Stimulated activated CD8-positive, alpha-beta memory T cell treated with anti-CD3 and anti-CD28 coated beads, Interleukin-7, amount 100 ng/mL, for 4 hours (primary cell): ENCODE results near the gene MRPS18A.

ENCODE experiments used
- DNase-seq, 2 donors: peaks; one replicate each; pipeline ENCODE4 v3.0.0-alpha.2; 2020; ENCODE audit warnings: low read depth in 2 of 2

The MRPS18A gene

DNA sequence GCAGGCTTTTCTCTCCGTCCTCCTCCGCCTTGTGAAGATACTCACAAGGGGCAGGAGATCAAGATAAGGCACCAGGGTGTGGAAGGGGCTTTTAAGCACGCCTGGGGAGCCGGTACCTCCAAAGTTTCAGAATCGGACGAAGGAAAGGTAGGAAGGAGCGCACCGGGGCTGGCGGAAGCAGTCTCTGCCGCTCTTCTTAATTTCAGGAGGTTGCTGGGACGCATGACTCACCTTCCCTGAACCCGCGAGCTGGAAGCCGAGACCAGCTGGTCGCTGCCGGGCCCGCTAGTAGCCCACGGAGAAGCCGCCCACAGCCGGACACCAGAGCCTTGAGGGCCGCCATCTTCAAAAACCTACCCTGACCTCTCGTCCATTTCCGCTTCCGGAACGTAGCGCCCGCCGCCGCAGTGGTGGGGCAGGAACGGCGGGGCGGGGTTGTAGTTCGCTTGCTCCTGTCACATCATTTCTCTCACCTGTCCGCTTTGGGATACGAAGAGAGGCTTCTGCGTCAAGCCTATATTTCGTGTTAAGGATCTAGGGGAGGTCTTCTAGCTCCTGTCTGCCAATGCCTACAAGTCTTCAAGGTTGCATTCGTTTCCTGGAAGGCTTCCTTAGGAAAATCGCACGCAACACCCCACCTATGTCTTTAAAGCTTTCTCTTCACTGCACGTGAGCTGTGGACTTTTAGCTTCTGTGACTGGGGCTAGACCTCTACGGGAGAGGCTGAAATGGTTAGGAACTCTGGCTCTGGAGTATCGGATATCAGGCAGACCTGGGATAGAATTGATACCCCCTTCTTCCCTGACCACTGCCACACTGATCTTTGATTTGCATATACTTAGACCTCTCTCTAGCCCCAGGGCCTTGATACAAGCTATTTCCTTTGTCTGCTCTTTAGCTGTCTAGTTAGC, at the start of gene MRPS18A:
Gene MRPS18A (minus strand): TSS at position 355 of the 911 bp plus-strand sequence. CDS start 12 bp downstream, at position 343.
- peak; percentile 55 to 70 for DNase-seq

DNA sequence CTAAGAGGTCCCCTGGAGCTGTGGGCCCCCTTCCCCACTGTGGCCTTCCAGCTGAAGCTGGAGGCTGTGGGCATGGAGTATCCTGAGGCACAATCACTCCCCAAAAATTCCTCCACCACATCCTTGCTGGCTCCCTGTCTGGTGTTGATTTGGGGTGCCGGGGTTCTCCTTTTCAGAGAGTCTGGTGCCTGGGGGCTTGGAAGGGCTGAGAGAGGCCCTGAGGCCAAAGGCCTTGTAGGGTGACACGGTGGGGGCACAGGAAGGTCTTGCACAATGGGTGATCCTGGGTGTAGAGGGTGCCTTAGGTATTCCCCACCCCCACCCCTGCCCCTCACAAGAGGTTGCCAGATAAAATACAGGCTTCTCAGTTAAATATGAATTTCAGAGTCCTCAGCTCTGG, 49.3 kb upstream of the MRPS18A start:
- DNase-seq = no peak

DNA sequence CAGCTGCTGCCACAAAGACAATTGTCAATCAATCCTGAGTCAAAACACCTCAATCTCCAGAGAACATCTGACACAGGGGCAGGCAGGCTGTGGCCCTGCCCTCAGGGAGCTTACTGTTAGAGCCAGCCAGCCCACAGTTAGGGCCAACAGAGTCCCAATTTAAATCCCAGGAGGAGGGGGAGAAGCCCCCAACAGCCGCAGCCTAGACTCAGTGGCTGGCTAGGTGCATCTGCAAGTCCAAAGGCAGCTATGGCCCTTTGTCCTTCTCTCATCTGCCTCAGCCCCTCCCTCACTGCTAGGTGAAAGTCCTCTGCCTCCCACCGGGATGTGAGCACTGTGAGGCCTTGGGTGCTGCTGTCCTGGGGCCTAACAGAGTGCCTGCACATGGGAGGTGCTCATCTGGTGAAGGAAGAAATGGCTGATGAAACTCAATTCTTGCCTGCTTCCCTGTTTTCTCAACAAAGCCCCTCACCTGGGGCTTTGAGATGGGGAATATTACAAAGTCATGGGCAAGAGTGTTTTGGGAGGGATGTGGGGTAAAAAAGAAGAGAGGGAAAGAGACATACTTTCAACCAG, 48.7 kb upstream of the MRPS18A start:
- no peak for DNase-seq

DNA sequence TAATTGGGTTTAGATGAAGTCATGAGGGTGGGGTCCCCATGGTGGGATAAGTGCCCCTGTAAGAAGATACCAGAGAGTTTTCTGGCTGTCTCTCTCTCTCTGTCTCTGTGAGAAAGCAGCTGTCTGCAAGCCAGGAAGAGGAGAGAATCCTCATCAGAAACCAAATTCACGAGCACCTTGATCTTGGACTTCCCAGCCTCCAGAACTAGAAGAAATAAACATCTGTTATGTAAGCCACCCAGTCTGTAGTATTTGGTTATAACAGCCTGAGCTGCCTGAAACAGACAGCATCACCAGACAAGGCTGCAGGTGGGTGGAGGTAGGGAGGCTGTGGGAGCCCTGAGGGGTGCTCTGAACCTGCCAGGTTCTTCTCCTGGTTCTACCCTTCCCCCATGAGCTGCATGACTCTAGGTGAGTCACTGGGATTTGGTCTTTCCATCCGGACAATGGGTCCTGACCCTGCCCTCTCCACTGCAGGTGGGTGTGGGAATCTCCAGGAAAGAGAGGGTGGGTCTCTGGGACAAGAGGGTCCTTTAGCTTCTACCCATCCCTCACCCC, 48.1 kb upstream of the MRPS18A start:
- DNase-seq = no peak

DNA sequence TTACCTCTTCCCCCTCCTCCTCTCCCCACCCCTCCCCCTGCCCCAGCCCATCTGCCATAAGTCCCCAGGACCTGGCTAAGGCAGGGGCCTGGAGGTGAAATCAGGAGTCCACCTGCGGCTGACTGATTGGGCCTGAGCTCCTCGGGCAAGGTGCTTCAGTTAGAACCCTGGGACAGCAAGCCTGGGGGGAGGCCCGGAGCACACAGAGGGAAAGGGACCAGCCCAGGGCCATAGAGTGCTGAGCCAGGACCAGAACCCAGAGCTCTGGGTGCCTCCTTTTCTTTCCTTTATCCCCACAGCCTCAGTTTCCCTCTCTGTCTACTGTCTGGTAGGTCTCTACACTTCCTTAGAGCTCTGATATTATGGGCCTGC, 46.7 kb upstream of the MRPS18A start:
- no peak for DNase-seq

DNA sequence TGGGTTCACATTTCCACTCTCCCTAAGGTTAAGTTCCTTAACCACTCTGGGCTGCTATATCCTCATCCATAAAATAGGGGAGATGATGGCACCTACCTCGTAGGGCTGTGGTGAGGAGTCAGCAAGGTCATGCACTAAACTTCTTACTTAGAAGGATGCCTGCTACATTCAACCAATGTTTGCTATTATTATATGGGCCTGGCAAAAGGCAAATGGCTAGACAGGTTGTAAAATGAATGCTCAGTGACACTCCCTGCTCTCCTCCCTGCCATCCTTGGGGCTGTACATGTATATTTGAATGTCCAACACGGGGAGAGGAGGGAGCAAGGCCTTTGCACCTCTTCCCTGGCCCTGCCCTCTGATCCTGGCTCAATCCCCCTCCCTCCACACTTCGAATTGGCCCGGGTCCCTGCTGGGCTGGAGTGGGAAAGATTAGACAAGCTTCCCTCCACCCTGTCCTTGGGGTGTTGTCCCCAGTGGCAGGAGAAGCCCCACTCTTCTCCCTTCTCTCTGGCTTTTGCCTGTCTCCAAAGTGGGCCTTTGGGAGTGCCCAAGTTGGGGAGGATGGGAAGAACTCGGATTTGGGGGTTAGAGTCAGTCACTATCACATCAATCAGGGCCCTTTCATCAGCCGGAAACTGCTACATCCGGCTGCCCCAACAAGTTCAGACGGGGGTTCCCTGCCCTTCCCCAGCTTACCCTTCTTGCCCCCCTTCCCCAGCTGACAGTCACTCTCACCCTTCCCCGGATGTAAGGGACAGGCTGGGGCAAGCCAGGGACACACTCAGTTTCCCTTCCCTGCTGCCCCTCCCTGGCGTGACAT, 46.1 kb upstream of the MRPS18A start:
- DNase-seq = peak; percentile 26 to 43

DNA sequence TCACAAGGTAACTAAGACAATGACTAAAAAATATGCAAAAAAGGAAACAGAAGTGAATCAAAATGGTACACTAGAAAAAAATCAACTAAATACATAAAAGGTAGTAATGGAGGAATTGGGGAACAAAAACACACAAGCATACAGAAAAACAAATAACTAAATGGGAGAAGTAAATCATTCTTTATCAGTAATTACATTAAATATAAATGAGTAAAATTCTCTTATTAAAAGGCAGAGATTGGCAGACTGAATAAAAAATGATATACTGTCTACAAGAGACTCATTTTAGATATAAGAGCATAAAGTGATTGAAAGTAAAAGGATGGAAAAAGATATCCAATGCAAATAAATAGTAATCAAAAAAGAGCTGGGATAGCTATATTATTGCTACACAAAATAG, 43.0 kb upstream of the MRPS18A start:
- no peak for DNase-seq

DNA sequence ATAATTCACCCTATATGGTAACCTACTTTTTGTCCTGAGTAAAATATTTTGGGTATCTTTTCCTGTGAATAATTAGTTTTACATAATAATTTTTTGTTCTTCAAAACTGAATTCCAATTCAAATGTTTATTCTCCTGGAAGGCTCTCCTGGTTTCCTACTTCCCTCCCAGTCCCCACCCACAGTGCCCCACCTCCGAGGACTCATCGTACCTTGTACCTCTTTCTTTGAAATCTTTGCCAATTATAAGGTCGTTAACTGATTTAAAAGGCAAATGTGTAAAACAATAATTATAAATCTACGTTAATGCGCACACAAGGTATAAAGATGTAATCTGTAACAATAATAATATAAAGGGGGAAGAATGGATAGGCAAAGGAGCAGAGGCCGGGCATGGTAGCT, 41.9 kb upstream of the MRPS18A start:
- no peak for DNase-seq

DNA sequence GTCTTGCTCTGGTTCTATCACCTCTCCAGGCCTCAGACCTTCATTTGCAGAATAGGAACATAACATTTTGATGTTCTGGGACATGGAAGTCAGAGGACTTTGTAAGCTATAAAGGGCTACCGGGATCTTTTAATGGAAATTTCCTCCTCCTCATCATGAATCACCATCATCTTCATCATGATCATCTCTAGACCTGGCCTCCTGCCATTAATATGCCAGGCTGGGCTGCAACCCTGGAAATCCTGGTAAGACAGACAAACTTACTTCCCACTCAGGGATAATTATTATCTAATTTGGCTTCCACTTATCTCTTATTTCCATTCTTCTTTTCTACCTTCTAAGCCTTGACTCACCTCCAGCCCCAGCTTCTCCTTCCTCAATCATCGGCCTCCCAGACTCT, 41.0 kb upstream of the MRPS18A start:
- no peak for DNase-seq

DNA sequence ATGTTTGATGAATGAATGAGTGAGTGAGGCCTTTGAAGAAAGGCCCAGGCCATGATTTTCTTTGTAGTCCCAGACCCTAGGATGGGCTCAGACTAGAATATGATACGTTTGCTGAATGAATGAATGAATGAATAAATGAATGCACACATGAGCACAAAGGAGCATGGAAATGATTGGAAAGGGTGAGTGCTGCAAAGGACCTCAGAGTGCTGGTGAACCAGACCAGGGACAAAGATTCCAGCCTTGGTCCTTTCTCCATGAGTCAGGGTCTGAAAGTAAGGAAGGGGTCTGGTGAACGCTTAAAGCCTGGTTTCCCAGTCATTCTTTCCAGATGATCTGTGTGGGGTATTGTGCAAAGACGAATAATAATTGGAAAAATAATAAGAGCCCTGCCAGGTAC, 40.0 kb upstream of the MRPS18A start:
- DNase-seq = no peak

DNA sequence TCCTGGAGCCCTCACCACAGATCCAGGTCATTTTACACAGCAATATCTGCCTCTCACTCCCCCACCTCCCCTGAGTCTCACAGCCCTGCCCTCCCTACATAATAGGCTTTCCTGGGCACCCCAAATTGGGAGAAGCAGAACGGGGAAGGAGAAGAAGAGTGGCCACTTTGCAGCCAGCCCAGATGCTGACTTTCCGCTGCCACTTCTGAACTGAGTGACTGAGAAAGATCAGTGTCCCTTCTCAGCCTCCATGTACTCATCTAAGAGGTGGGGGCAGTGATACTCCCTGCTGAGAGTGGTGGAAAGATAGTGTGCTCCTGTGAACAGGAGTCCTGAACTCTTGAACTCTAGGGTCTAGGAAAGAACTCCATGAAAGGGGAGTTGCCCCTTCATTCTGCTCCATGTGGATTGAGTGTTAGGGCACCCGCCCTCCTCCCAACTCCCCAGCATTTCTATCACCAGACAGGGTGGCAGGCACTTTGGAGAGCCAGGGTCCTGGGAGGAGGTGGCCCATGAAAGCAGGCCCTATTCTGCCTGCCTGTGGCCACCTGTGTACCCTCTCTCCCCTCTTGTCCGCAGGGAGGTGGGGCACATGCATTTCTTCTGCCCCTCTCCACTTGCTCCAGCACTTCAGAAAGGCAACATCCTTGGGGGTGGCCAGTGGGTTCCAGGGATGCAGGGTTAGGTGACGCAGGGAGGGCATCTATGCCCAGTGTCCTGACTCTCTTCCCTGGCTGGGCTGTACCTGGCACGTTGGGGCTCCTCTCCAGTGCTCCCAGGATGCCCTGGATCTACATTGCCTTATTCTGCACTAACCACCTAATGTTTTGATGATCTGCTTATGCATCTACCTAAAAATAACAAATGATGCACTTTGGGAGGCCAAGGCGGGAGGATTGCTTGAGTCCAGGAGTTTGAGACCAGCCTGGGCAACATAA, 38.3 kb upstream of the MRPS18A start:
- DNase-seq = no peak

DNA sequence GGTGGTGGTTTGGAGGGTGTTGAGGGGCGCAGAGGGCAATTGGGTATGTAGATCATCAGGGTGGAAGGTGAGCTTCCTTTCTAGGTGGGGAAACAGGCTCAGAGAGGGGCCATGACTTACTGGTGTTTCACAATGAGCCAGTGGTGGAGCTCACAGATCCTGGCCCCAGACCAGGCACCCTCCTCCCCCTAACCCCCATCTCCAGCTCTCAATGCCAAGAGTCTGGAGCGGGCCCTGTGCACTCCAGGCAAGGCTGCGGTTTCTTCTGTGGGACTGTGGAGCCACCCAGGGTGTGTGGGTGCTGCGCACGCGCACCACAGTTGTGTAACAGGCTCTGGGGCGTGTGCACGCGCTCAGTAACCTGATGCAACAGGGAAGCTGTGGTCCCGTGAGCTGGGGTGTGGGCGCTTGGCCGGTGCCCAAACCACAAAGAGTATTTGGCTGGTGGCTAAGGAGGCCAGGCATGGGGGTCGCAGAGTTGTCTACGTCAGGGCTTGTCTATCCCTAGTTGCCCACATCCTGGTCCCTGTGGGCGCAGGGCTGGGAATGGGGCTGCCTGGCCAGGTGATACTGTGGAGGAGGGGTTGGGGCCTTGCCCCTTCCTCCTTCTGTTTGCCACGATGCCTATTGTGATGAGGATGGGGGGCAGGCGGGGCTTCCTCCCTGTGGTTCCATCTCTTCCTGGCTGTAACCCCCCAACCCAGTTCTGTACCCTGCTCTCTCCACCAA, 37.5 kb upstream of the MRPS18A start:
- peak; percentile 66 to 70 for DNase-seq

DNA sequence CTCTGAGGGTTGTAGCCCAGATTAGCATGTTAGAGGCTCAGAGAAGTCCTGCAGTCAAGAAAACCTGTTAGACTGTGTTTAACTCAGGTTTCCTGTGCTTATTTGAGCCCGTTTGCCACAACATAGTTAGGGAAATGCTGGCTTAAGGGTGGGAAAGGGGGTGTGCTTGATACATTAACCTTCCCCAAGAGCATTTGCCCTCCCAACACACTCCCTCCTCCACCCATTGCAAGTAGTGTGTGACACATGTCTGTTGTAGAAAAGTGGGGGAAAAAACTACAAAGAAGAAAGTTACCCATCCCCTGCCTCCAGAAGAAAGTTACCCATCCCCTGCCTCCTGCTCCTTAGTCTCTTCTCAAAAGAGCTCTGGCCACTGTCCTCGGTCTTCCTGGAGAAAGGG, 36.8 kb upstream of the MRPS18A start:
- DNase-seq = no peak

DNA sequence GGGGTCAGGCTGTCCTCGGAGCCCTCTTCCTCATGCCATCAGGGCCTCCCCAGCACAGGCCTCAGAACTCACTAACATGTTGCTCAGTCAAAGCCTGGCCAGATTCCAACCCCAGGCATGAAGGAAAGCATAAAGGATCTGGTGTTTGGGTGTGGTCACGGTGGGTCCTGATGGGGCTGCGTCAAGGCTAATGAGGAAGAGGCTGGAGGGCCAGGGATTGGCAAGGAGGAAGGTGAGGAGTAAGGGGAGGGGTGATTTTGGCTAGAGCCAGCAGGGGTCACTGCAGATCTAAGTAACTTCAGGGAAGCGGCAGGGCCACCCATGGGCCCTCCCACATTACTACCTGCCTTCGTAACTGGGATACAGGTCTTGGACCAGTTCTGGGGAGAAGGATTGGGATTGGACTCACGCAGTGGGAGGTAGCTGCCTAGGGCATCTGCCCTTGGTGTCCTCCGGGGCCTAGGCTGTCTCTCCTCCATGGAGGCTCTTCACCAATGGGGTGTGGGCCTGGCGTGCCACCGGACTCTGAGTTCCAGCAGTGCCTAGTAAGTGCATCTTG, 36.2 kb upstream of the MRPS18A start:
- peak; percentile 29 to 55 for DNase-seq

DNA sequence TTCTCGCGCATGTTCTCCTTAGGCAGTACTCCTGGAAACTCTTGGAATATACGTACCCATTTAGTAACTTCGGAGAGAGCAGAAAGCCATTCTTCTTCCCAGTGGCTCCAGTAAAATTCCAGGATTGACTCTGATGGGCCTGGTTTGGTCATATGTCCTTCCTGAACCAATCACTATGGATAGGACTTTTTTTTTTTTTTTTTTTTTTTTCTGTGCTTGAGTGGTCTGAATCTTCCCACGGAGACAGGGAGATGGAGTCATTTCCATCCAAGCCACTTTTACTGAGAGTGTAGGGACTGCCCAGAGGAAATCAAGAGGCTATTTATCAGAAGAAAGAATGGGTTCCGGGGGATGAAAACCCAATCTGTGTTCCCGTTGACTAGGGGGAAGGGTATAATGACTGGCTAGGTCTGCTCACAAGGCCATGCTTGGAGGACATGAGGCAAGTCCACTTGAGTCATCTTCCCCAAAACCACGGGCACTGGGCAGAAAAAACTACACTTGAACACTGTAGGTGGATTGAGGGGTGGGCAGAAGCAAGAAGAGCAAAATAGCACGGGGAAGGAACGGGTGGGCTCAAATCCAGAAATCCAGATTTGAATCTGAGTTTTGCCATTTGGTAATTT, 35.4 kb upstream of the MRPS18A start:
- no peak for DNase-seq

DNA sequence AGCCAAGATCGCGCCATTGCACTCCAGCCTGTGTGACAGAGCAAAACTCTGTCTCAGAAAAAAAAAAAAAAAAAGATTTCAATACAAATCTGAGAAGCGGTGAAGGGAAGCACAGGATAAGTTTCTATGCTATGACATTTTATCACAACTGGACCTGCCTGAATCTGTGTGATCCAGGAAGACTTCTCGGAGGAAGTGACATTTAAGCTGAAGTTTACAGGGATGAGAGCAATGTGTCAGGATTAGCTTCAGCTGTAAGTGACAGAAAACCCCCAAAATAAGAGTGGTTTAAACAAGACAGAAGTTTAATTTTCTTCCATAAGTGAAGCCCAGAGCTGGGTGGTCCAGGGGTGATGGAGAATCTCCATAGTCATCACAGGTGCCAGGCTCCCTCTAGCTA, 33.4 kb upstream of the MRPS18A start:
- DNase-seq = no peak

DNA sequence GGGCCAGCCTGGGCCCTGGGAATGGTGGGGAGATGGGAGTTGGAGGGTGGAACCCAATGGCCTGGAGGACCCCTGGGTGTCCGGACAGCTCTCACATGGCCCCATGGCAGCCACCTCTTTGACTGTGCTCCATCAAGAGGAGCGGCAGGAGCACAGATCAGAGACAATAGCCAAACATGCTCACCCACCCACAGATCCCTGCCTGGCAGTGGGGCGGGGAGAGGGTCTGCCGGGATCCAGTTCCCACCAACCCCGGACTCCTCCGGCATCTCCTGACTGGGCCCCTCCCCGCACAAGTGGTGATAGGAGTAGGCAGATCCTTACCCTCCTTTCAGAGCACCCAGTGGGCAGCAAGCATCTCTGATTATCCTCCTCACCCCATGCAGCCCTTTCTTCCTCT, 31.9 kb upstream of the MRPS18A start:
- no peak for DNase-seq

DNA sequence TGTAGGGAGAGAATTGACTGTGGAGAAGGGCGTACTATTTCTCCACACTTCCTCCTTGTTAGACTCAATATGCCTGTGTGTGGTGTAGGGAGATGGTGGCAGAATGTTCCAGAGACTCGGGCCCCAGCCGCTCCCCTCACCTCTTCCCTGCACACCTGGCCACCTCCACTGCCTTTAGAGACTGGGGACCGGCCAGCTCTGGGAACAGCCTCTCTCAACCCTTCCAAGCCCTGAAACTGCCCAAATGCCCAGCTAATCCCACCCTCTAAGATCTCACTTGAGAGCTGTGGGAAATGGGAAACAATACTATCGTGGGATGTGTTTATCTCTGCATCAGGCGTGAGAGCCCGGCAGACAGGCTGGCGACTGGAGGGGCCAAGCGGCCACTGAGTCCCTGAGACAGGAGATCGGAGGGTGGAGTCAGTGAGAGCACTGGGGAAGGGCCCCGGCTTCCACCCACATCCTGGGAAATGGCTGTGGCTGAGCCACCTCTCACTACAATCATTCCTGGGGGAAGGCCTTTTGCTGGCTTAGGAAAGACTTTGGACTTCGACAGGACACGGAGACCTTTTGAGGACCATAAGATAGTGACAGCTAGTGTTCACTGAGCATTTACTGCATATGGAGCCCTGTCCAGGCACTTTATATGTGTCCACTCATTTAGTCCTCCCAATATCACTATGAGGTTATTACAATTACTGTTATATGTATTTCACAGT, 31.0 kb upstream of the MRPS18A start:
- DNase-seq = no peak

DNA sequence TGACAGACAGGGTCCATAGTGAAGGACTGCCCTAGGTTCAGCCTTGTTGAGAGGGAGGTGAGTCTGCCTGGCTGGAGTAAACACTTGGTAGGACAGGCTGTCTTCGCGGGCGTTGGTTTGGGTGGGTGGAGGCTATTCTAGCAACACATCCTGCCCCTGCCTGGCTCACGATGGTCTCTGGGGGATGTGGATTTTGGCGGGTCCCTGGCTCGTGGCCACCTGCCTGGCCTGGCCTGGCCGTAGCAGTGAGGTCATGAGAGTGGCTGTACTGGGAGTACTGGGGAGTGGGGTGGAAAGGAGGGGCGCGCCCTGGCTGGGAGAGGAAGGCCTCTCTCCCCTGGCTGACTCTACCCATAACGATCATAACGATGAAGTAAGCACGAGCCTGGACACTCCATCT, 30.2 kb upstream of the MRPS18A start:
- DNase-seq = no peak
